Upper lobe of left lung (tissue), 6 donors: ENCODE measurements around the gene PIGS. TPM values are rescaled to one million over a fixed set of nuclear protein-coding genes. Genes with fewer than 3 reads are reported as not detected.
A peak's percentile ranks its signal among the peaks of the same experiment; 100 is the strongest.

ENCODE experiments used
- ATAC-seq, 2 donors: fragments of 200-7000 bp; cut with Tn5 transposase; one replicate each; pipeline ENCODE4 v1.9.1; 2022; ENCODE audit warnings: mild to moderate bottlenecking in 2 of 2, moderate library complexity in 2 of 2; ENCODE audit not compliant: low FRiP score in 2 of 2
- DNase-seq, 2 donors: peaks; one replicate each; pipeline ENCODE4 v3.0.0-alpha.2; 2019 to 2020
- H3K27ac ChIP-seq, 4 donors: fragments of 200-600 bp; sonication (generic); one replicate each; pipeline ENCODE4 v1.5.1; 2016 to 2019
- H3K27me3 ChIP-seq, 4 donors: fragments of 200-600 bp; sonication (generic); one replicate each; pipeline ENCODE4 v1.5.1; 2017 to 2019
- H3K36me3 ChIP-seq, 4 donors: fragments of 200-600 bp; sonication (generic); one replicate each; pipeline ENCODE4 v1.5.1; 2016 to 2019
- H3K4me1 ChIP-seq, 4 donors: fragments of 200-600 bp; sonication (generic); one replicate each; pipeline ENCODE4 v1.5.1; 2018 to 2019
- H3K4me3 ChIP-seq, 4 donors: fragments of 200-600 bp; sonication (generic); one replicate each; pipeline ENCODE4 v1.5.1; 2017 to 2019; ENCODE audit warnings: mild to moderate bottlenecking in 2 of 4, moderate library complexity in 1 of 4
- H3K9me3 ChIP-seq, 4 donors: fragments of 200-600 bp; sonication (generic); one replicate each; pipeline ENCODE4 v1.5.1; 2018 to 2019
- CTCF ChIP-seq, 6 experiments: fragments of 450-650 bp in 4 of 6; fragments of 200-600 bp in 2 of 6; sonication (generic) in 2 of 6; IDR thresholded peaks; one replicate each; pipeline ENCODE4 v1.5.1; 2016 to 2019; ENCODE audit warnings: antibody characterized with exemption in 6 of 6
- EP300 ChIP-seq, 4 donors: sonication (generic); formaldehyde crosslinking; IDR thresholded peaks; one replicate each; pipeline ENCODE4 v1.5.1; 2017; ENCODE audit warnings: antibody characterized with exemption in 4 of 4, control low read depth in 2 of 4
- POLR2A ChIP-seq, 4 donors: fragments of 450-650 bp; IDR thresholded peaks; one replicate each; pipeline ENCODE4 v1.5.1; 2016 to 2017; ENCODE audit warnings: antibody characterized with exemption in 4 of 4, mild to moderate bottlenecking in 2 of 4
- POLR2AphosphoS5 ChIP-seq, 2 donors: sonication (generic); formaldehyde crosslinking; IDR thresholded peaks; one replicate each; pipeline ENCODE4 v1.5.1; 2017; ENCODE audit warnings: antibody characterized with exemption in 2 of 2
- WGBS, 2 donors: methylation state at CpG; one replicate each; pipeline ENCODE4 v1.1.5; 2017 to 2018; 5-methylcytosine and 5-hydroxymethylcytosine counted together
- total RNA-seq, 6 donors: library from RNA; depleted of rRNA in 4 of 6; stranded (reverse); fragments of >200 nt in 4 of 6; gene quantifications; one replicate each; pipeline versions ENCODE4 v1.1.0 to v1.2.1, GENCODE V29; 2016 to 2021
- donor health status: DM: no; HTN: no; CAD: no; lungs with moderate emphysema.
- donor health status: DM: no; HTN: yes; CAD: no; lungs with severe emphysema.

PIGS gene
- total RNA-seq, 6 donors from 2014 or later = 36.7 to 69.6 (median 58.1) TPM

- TF ChIP-seq EP300 (IDR thresholded peaks at IDR 0.05) = no peak
- no peak for TF ChIP-seq CTCF (IDR thresholded peaks at IDR 0.05)
- no peak for TF ChIP-seq POLR2AphosphoS5 (IDR thresholded peaks at IDR 0.05)
- no peak for TF ChIP-seq POLR2A (IDR thresholded peaks at IDR 0.05)
- no peak overlapping the region for H3K4me3 ChIP-seq
- H3K27me3 ChIP-seq = no peaks in the 10 kb centered on the region
- H3K9me3 ChIP-seq = no peaks in the 10 kb centered on the region
- peak in 1 of 2 donors; percentile 70 for ATAC-seq
- DNase-seq = no peak
- H3K4me1 ChIP-seq = peaks cover 0 to 10% (median 7%) of the 10 kb centered on the region in 4 donors
- peaks cover 16 to 55% (median 51%) of the 10 kb centered on the region in 4 donors for H3K36me3 ChIP-seq
- peak overlapping the region in 1 of 4 donors; percentile 39 for H3K27ac ChIP-seq
- 73 to 88% methylated on average over 3 of the region's 3 CpGs for WGBS, 2 donors
Measured at GRCh38 chr17:28563475-28563874, 7.8 kb downstream of the PIGS start.

- no peak overlapping the region for H3K4me3 ChIP-seq
- TF ChIP-seq EP300 (IDR thresholded peaks at IDR 0.05) (no peak), POLR2AphosphoS5 (IDR thresholded peaks at IDR 0.05) (no peak), CTCF (IDR thresholded peaks at IDR 0.05) (no peak), POLR2A (IDR thresholded peaks at IDR 0.05) (no peak)
- 96 to 97% methylated on average over 3 of the region's 3 CpGs for WGBS, 2 donors
- H3K9me3 ChIP-seq = no peaks in the 10 kb centered on the region
- peaks cover 24 to 68% (median 57%) of the 10 kb centered on the region in 4 donors for H3K36me3 ChIP-seq
- DNase-seq (no peak), ATAC-seq (no peak)
- no peak overlapping the region for H3K27ac ChIP-seq
- no peaks in the 10 kb centered on the region for H3K27me3 ChIP-seq
- peaks cover 12 to 26% (median 17%) of the 10 kb centered on the region in 4 donors for H3K4me1 ChIP-seq
Measured at GRCh38 chr17:28555022-28555421, 16.3 kb downstream of the PIGS start.

GRCh38 chr17:28554565-28554964 lies 16.8 kb downstream of the PIGS start:
- TF ChIP-seq POLR2A (IDR thresholded peaks at IDR 0.05) (no peak), CTCF (IDR thresholded peaks at IDR 0.05) (no peak), POLR2AphosphoS5 (IDR thresholded peaks at IDR 0.05) (no peak), EP300 (IDR thresholded peaks at IDR 0.05) (no peak)
- ATAC-seq = no peak
- no peak overlapping the region for H3K27ac ChIP-seq
- H3K36me3 ChIP-seq = peaks cover 24 to 64% (median 52%) of the 10 kb centered on the region in 4 donors
- H3K4me1 ChIP-seq = peaks cover 13 to 31% (median 20%) of the 10 kb centered on the region in 4 donors
- no peak for DNase-seq
- no peaks in the 10 kb centered on the region for H3K9me3 ChIP-seq
- 83 to 97% methylated on average over 1 to 6 of the region's 6 CpGs for WGBS, 2 donors
- no peak overlapping the region for H3K4me3 ChIP-seq
- H3K27me3 ChIP-seq = no peaks in the 10 kb centered on the region

GRCh38 chr17:28553000-28553505 lies 18.3 kb downstream of the PIGS start:
- Histone ChIP-seq H3K4me3 (peak overlapping the region in 3 of 4 donors; percentile 61 to 98 (median 89)), H3K4me1 (peaks cover 17 to 44% (median 24%) of the 10 kb centered on the region in 4 donors), H3K27ac (peak overlapping the region in 1 of 4 donors; percentile 77), H3K9me3 (no peaks in the 10 kb centered on the region), H3K36me3 (peaks cover 18 to 49% (median 41%) of the 10 kb centered on the region in 4 donors), H3K27me3 (no peaks in the 10 kb centered on the region)
- DNase-seq (no peak), ATAC-seq (no peak)
- 90 to 92% methylated on average over 5 of the region's 5 CpGs for WGBS, 2 donors
- TF ChIP-seq POLR2A (IDR thresholded peaks at IDR 0.05) = no peak

- no peaks in the 10 kb centered on the region for H3K9me3 ChIP-seq
- peak within 1 kb of the TSS; percentile 62 to 80 (median 72) for H3K27ac ChIP-seq
- peaks cover 20 to 49% (median 24%) of the 10 kb centered on the region in 4 donors for H3K4me1 ChIP-seq
- peak in 1 of 2 donors; percentile 65 for TF ChIP-seq POLR2AphosphoS5 (IDR thresholded peaks at IDR 0.05)
- no peak for TF ChIP-seq EP300 (IDR thresholded peaks at IDR 0.05)
- TF ChIP-seq POLR2A (IDR thresholded peaks at IDR 0.05) = peak in 2 of 4 donors; percentile 38 to 86
- peak in 1 of 6 experiments; percentile 7 for TF ChIP-seq CTCF (IDR thresholded peaks at IDR 0.05)
- H3K27me3 ChIP-seq = no peaks in the 10 kb centered on the region
- H3K4me3 ChIP-seq = peak within 1 kb of the TSS; percentile 61 to 98 (median 91)
- H3K36me3 ChIP-seq = peaks cover 18 to 43% (median 36%) of the 10 kb centered on the region in 4 donors
- ATAC-seq = peak; percentile 90 to 95
- WGBS, 2 donors = 2 to 3% methylated on average over 39 to 49 of the region's 67 CpGs
- DNase-seq = peak; percentile 88 to 97
Measured at GRCh38 chr17:28552176-28552999, 18.9 kb downstream of the PIGS start, which contains the start of gene UNC119. UNC119 (minus strand) TSS chr17:28552624; CDS start chr17:28552557, 67 bp downstream.
